ENCODE measurements around the gene HIRA. TPM values are rescaled to one million over a fixed set of nuclear protein-coding genes. Genes with fewer than 3 reads are reported as not detected.

HIRA gene
- total and polyA plus RNA-seq, 9 of the 15 experiments (the other 6 are each of a cell fraction or from before 2014, with no cell fraction given) = 0.96 to 132 (median 58.4) TPM

GRCh38 chr22:19396934-19397733 is 34.4 kb downstream of the HIRA start (continued):
- TF ChIP-seq ZNF398 (CRISPR knock-in tag; IDR thresholded peaks at IDR 0.05) = no peak
- no peak for TF ChIP-seq ZNF277 (CRISPR knock-in tag; IDR thresholded peaks at IDR 0.05; ENCODE audit: borderline replicate concordance)
- TF ChIP-seq ZNF217 (CRISPR knock-in tag; IDR thresholded peaks at IDR 0.05) = no peak
- no peak for TF ChIP-seq POLR2H (tag; IDR thresholded peaks at IDR 0.05; ENCODE audit: low read depth)
- no peak for TF ChIP-seq UBTF (IDR thresholded peaks at IDR 0.05; ENCODE audit: borderline replicate concordance in 1 of 2, low read depth in 2 of 2, low read length in 2 of 2)
- TF ChIP-seq RB1 (IDR thresholded peaks at IDR 0.05; ENCODE audit: low read depth) = no peak
- TF ChIP-seq MECOM (CRISPR knock-in tag; IDR thresholded peaks at IDR 0.05) = peak; percentile 58; the same call in 1 of the 2 replicates
- TF ChIP-seq ZNF175 (CRISPR knock-in tag; IDR thresholded peaks at IDR 0.05; ENCODE audit: low read depth) = peak; percentile 87; the same call in 1 of the 2 replicates
- no peak; the same call in 1 of the 2 replicates for TF ChIP-seq STAT6 (CRISPR knock-in tag; IDR thresholded peaks at IDR 0.05)
- no peak for TF ChIP-seq NR2F6 (CRISPR knock-in tag; IDR thresholded peaks at IDR 0.05)
- TF ChIP-seq ZNF354B (CRISPR knock-in tag; IDR thresholded peaks at IDR 0.05) = 0 out of 2 replicates have a peak, but pooled peaks have one; percentile 44
- TF ChIP-seq ZNF696 (CRISPR knock-in tag; conservative IDR thresholded peaks at IDR 0.05) = no peak
- no peak for TF ChIP-seq NCOA6 (IDR thresholded peaks at IDR 0.05)
- peak; percentile 75 for TF ChIP-seq ZBTB9 (CRISPR knock-in tag; IDR thresholded peaks at IDR 0.05)
- peak; percentile 96 for TF ChIP-seq ZNF197 (CRISPR knock-in tag; IDR thresholded peaks at IDR 0.05; ENCODE audit: low read depth)
- peak; percentile 50; the same call in 1 of the 2 replicates for TF ChIP-seq RBFOX2 (IDR thresholded peaks at IDR 0.05; ENCODE audit: low read depth, low read length)
- no peak for TF ChIP-seq TAF15 (IDR thresholded peaks at IDR 0.05; ENCODE audit: low read depth, low read length)
